Subcutaneous abdominal adipose tissue (tissue), 5 donors: ENCODE data around the gene G6PC2.

Experiments used
- H3K27ac ChIP-seq: one replicate; pipeline ENCODE4 v1.7.0; 2013; ENCODE audit warnings: low read depth, mild to moderate bottlenecking, inconsistent platforms, low read length, moderate library complexity
- H3K27me3 ChIP-seq, 5 donors: one replicate each; pipeline ENCODE4 v1.7.0; 2013; ENCODE audit warnings: low read length in 5 of 5, inconsistent platforms in 1 of 5; ENCODE audit not compliant: control insufficient read depth in 5 of 5, insufficient read depth in 4 of 5
- H3K36me3 ChIP-seq, 5 donors: one replicate each; pipeline ENCODE4 v1.7.0; 2013; ENCODE audit warnings: low read length in 5 of 5; ENCODE audit not compliant: control insufficient read depth in 5 of 5, insufficient read depth in 5 of 5
- H3K4me1 ChIP-seq, 5 donors: one replicate each; pipeline ENCODE4 v1.7.0; 2013; ENCODE audit warnings: low read length in 5 of 5, mild to moderate bottlenecking in 3 of 5, moderate library complexity in 1 of 5; ENCODE audit not compliant: control insufficient read depth in 5 of 5, insufficient read depth in 5 of 5
- H3K4me3 ChIP-seq, 5 donors: one replicate each; pipeline ENCODE4 v1.7.0; 2013; ENCODE audit warnings: low read length in 5 of 5, low read depth in 1 of 5
- H3K9ac ChIP-seq, 5 donors: one replicate each; pipeline ENCODE4 v1.7.0; 2013; ENCODE audit warnings: low read length in 5 of 5, mild to moderate bottlenecking in 4 of 5, moderate library complexity in 3 of 5
- H3K9me3 ChIP-seq, 5 donors: one replicate each; pipeline ENCODE4 v1.7.0; 2013; ENCODE audit warnings: low read length in 5 of 5; ENCODE audit not compliant: control insufficient read depth in 5 of 5
- donor health status: healthy.
- donor health status: healthy.
- donor health status: healthy.
- donor health status: healthy.
- donor health status: healthy.

The G6PC2 gene

GRCh38 chr2:168956392-168956791 lies 55.3 kb downstream of the G6PC2 start:
- no peaks in the 10 kb centered on the region for H3K4me1 ChIP-seq
- no peak overlapping the region for H3K27ac ChIP-seq
- no peak overlapping the region for H3K9ac ChIP-seq
- peaks cover 0 to 7% (median 0%) of the 10 kb centered on the region in 5 donors for H3K9me3 ChIP-seq
- H3K4me3 ChIP-seq, result no peak overlapping the region
- no peaks in the 10 kb centered on the region for H3K36me3 ChIP-seq
- no peaks in the 10 kb centered on the region for H3K27me3 ChIP-seq
